ENCODE results near the gene TFDP1. TPM values are rescaled to one million over a fixed set of nuclear protein-coding genes. Genes with fewer than 3 reads are reported as not detected.
A peak's percentile ranks its signal among the peaks of the same experiment; 100 is the strongest.

Gene TFDP1
- total and polyA plus RNA-seq, 2 experiments from 2014 or later, result 74.8 to 122 TPM

- Histone ChIP-seq H3K9me2 (ENCODE audit: insufficient read depth) (no peaks in the 10 kb centered on the region), H3K79me2 (ENCODE audit: insufficient read depth) (peaks cover 81% of the 10 kb centered on the region), H2AFZ (no peak overlapping the region), H3K36me3 (ENCODE audit: low read depth) (peaks cover 7% of the 10 kb centered on the region; the same call in 1 of the 2 replicates), H3K4me2 (ENCODE audit: unreplicated experiment) (no peak overlapping the region), H3K4me1 (ENCODE audit: insufficient read depth) (0 out of 2 replicates have a peak, but pooled peaks cover 5% of the 10 kb centered on the region), H3K27me3 (replicated peaks; ENCODE audit: insufficient read depth) (no peaks in the 10 kb centered on the region), H3K9me3 (ENCODE audit: low read depth) (no peaks in the 10 kb centered on the region), H3K27ac (no peak overlapping the region), H3K9ac (no peak overlapping the region), H3F3A (ENCODE audit: insufficient read depth) (no peaks in the 10 kb centered on the region), H3K4me3 (no peak overlapping the region), H4K20me1 (ENCODE audit: insufficient read depth) (no peaks in the 10 kb centered on the region)
- in situ Hi-C loops (cut with MboI), result no loop called here
- peak; percentile 56 for DNase-seq
- WGBS, 2 experiments (ENCODE audit: low coverage in 1 of 2, low lambda C conversion rate in 2 of 2, missing lambda C conversion rate in 2 of 2), result 63 to 74% methylated on average over 5 of the region's 5 CpGs
- no peak for TF ChIP-seq EZH2phosphoT487 (IDR thresholded peaks at IDR 0.05; ENCODE audit: insufficient read depth, low read depth)
- no peak for TF ChIP-seq EZH2 (IDR thresholded peaks at IDR 0.05; ENCODE audit: insufficient read depth, poor library complexity, severe bottlenecking)
Observed at GRCh38 chr13:113545455-113545930, 39.1 kb upstream of the TFDP1 start.

GRCh38 chr13:113545931-113546516, 38.5 kb upstream of the TFDP1 start:
- 84 to 92% methylated on average over 14 to 22 of the region's 22 CpGs for WGBS, 2 experiments (ENCODE audit: low coverage in 1 of 2, low lambda C conversion rate in 2 of 2, missing lambda C conversion rate in 2 of 2)
- DNase-seq, result no peak
- Histone ChIP-seq H3K4me3 (no peak overlapping the region), H3K27me3 (replicated peaks; ENCODE audit: insufficient read depth) (no peaks in the 10 kb centered on the region), H3K79me2 (ENCODE audit: insufficient read depth) (peaks cover 80% of the 10 kb centered on the region), H3F3A (ENCODE audit: insufficient read depth) (no peaks in the 10 kb centered on the region), H3K4me1 (ENCODE audit: insufficient read depth) (0 out of 2 replicates have a peak, but pooled peaks cover 5% of the 10 kb centered on the region), H3K9ac (no peak overlapping the region), H3K27ac (no peak overlapping the region), H3K4me2 (ENCODE audit: unreplicated experiment) (no peak overlapping the region), H4K20me1 (ENCODE audit: insufficient read depth) (no peaks in the 10 kb centered on the region), H3K9me3 (ENCODE audit: low read depth) (no peaks in the 10 kb centered on the region), H3K36me3 (ENCODE audit: low read depth) (peaks cover 9% of the 10 kb centered on the region; the same call in 1 of the 2 replicates), H3K9me2 (ENCODE audit: insufficient read depth) (no peaks in the 10 kb centered on the region), H2AFZ (no peak overlapping the region)
- TF ChIP-seq EZH2 (IDR thresholded peaks at IDR 0.05; ENCODE audit: insufficient read depth, poor library complexity, severe bottlenecking), result no peak
- no peak for TF ChIP-seq EZH2phosphoT487 (IDR thresholded peaks at IDR 0.05; ENCODE audit: insufficient read depth, low read depth)
- in situ Hi-C loops (cut with MboI), result no loop called here

- Histone ChIP-seq H2AFZ (no peak overlapping the region), H3K36me3 (ENCODE audit: low read depth) (peaks cover 16% of the 10 kb centered on the region; the same call in 1 of the 2 replicates), H3K9me2 (ENCODE audit: insufficient read depth) (no peaks in the 10 kb centered on the region), H3K79me2 (ENCODE audit: insufficient read depth) (peaks cover 80% of the 10 kb centered on the region), H3K9ac (no peak overlapping the region), H3K27me3 (replicated peaks; ENCODE audit: insufficient read depth) (no peaks in the 10 kb centered on the region), H3K9me3 (ENCODE audit: low read depth) (no peaks in the 10 kb centered on the region), H3K4me2 (ENCODE audit: unreplicated experiment) (no peak overlapping the region), H3K4me3 (no peak overlapping the region), H3F3A (ENCODE audit: insufficient read depth) (no peaks in the 10 kb centered on the region), H3K27ac (no peak overlapping the region), H3K4me1 (ENCODE audit: insufficient read depth) (0 out of 2 replicates have a peak, but pooled peaks cover 5% of the 10 kb centered on the region), H4K20me1 (ENCODE audit: insufficient read depth) (no peaks in the 10 kb centered on the region)
- peak; percentile 25 for DNase-seq
- in situ Hi-C loops (cut with MboI), result no loop called here
- TF ChIP-seq EZH2 (IDR thresholded peaks at IDR 0.05; ENCODE audit: insufficient read depth, poor library complexity, severe bottlenecking), result no peak
- TF ChIP-seq EZH2phosphoT487 (IDR thresholded peaks at IDR 0.05; ENCODE audit: insufficient read depth, low read depth), result no peak
- WGBS, 2 experiments (ENCODE audit: low coverage in 1 of 2, low lambda C conversion rate in 2 of 2, missing lambda C conversion rate in 2 of 2), result 65 to 73% methylated on average over 19 of the region's 19 CpGs
Observed at GRCh38 chr13:113546571-113547237, 37.8 kb upstream of the TFDP1 start.

- Histone ChIP-seq H4K20me1 (ENCODE audit: insufficient read depth) (no peaks in the 10 kb centered on the region), H3K4me1 (ENCODE audit: insufficient read depth) (0 out of 2 replicates have a peak, but pooled peaks cover 5% of the 10 kb centered on the region), H3F3A (ENCODE audit: insufficient read depth) (no peaks in the 10 kb centered on the region), H3K79me2 (ENCODE audit: insufficient read depth) (peaks cover 78% of the 10 kb centered on the region), H3K4me2 (ENCODE audit: unreplicated experiment) (no peak overlapping the region), H3K9me3 (ENCODE audit: low read depth) (no peaks in the 10 kb centered on the region), H3K4me3 (no peak overlapping the region), H3K27me3 (replicated peaks; ENCODE audit: insufficient read depth) (no peaks in the 10 kb centered on the region), H3K9me2 (ENCODE audit: insufficient read depth) (no peaks in the 10 kb centered on the region), H3K27ac (0 out of 2 replicates have a peak overlapping the region, but pooled peaks have one; percentile 13), H3K9ac (no peak overlapping the region), H3K36me3 (ENCODE audit: low read depth) (peaks cover 23% of the 10 kb centered on the region; the same call in 1 of the 2 replicates), H2AFZ (no peak overlapping the region)
- WGBS, 2 experiments (ENCODE audit: low coverage in 1 of 2, low lambda C conversion rate in 2 of 2, missing lambda C conversion rate in 2 of 2), result 73 to 81% methylated on average over 26 to 27 of the region's 27 CpGs
- in situ Hi-C loops (cut with MboI), result no loop called here
- no peak for TF ChIP-seq EZH2phosphoT487 (IDR thresholded peaks at IDR 0.05; ENCODE audit: insufficient read depth, low read depth)
- no peak for TF ChIP-seq EZH2 (IDR thresholded peaks at IDR 0.05; ENCODE audit: insufficient read depth, poor library complexity, severe bottlenecking)
- peak; percentile 74 for DNase-seq
Observed at GRCh38 chr13:113547238-113547971, 37.1 kb upstream of the TFDP1 start.
